Activated CD4-positive, alpha-beta T cell treated with anti-CD3 and anti-CD28 coated beads, Interleukin-2, amount 50 U/mL, for 48 hours (primary cell): Measurements from ENCODE around the gene AP4B1.

Experiments used
- DNase-seq, 2 experiments: peaks; one replicate each; pipeline ENCODE4 v3.0.0-alpha.2; 2020

The AP4B1 gene

GRCh38 chr1:113891631-113892220, 12.9 kb downstream of the AP4B1 start:
- DNase-seq: no peak

GRCh38 chr1:113890816-113891215, 13.8 kb downstream of the AP4B1 start:
- DNase-seq: no peak

- no peak for DNase-seq
Measured at GRCh38 chr1:113887402-113888175, 17.0 kb downstream of the AP4B1 start, which contains the start of gene BCL2L15. TSS of gene BCL2L15 (minus strand) at chr1:113887581. CDS start at chr1:113887375, 206 bp downstream.

- no peak for DNase-seq
Measured at GRCh38 chr1:113886417-113887401, 17.9 kb downstream of the AP4B1 start.

GRCh38 chr1:113881661-113882060, 22.9 kb downstream of the AP4B1 start:
- DNase-seq: no peak

GRCh38 chr1:113879739-113880038, 24.9 kb downstream of the AP4B1 start:
- DNase-seq: no peak

GRCh38 chr1:113876176-113876575, 28.4 kb downstream of the AP4B1 start:
- DNase-seq: no peak

- DNase-seq: no peak
Measured at GRCh38 chr1:113875714-113876113, 28.9 kb downstream of the AP4B1 start.

GRCh38 chr1:113874012-113874879, 30.4 kb downstream of the AP4B1 start:
- peak in 1 of 2 experiments; percentile 25 for DNase-seq

- peak in 1 of 2 experiments; percentile 16 for DNase-seq
Measured at GRCh38 chr1:113872219-113872935, 32.2 kb downstream of the AP4B1 start.

- peak; percentile 74 to 79 for DNase-seq
Measured at GRCh38 chr1:113871597-113872113, 32.9 kb downstream of the AP4B1 start, which contains the start of gene PTPN22. TSS of gene PTPN22 (minus strand) at chr1:113871712.

- peak in 1 of 2 experiments; percentile 31 for DNase-seq
Measured at GRCh38 chr1:113870778-113871177, 33.8 kb downstream of the AP4B1 start.

GRCh38 chr1:113868387-113869083, 36.1 kb downstream of the AP4B1 start:
- DNase-seq: peak in 1 of 2 experiments; percentile 17

GRCh38 chr1:113861641-113862040, 43.0 kb downstream of the AP4B1 start:
- DNase-seq: no peak

- no peak for DNase-seq
Measured at GRCh38 chr1:113860891-113861290, 43.7 kb downstream of the AP4B1 start.

GRCh38 chr1:113859478-113860175, 45.0 kb downstream of the AP4B1 start:
- DNase-seq: no peak

- no peak for DNase-seq
Measured at GRCh38 chr1:113858982-113859381, 45.6 kb downstream of the AP4B1 start.

- no peak for DNase-seq
Measured at GRCh38 chr1:113858418-113858817, 46.2 kb downstream of the AP4B1 start.

GRCh38 chr1:113857776-113858175, 46.8 kb downstream of the AP4B1 start:
- no peak for DNase-seq

- DNase-seq: no peak
Measured at GRCh38 chr1:113856401-113856790, 48.2 kb downstream of the AP4B1 start.
